Osteoblast (primary cell): ENCODE data around the gene RPUSD1. TPM values are rescaled to one million over a fixed set of nuclear protein-coding genes. Genes with fewer than 3 reads are reported as not detected.
"Not testable (repeated sequence)": the region's sequence is repeated elsewhere in the genome, so short reads cannot be mapped to it uniquely, and the experiment has no call there.

Experiments used
- DNase-seq: peaks from one replicate; pipeline ENCODE4 v3.0.0; 2011; ENCODE audit warnings: low spot score, mixed read lengths; ENCODE audit not compliant: insufficient read length; ENCODE audit errors: missing footprints
- H2AFZ ChIP-seq: 2 replicates; pipeline ENCODE4 v1.6.0; 2011; ENCODE audit warnings: mild to moderate bottlenecking, low read length
- H3K27ac ChIP-seq: 2 replicates; pipeline ENCODE4 v1.5.1; 2011; ENCODE audit warnings: mild to moderate bottlenecking, low read depth, low read length, moderate library complexity
- H3K27me3 ChIP-seq: 2 replicates; pipeline ENCODE4 v1.6.0; 2012; ENCODE audit warnings: mild to moderate bottlenecking, control low read depth, inconsistent platforms, low read length, moderate library complexity; ENCODE audit not compliant: insufficient read depth
- H3K36me3 ChIP-seq: 2 replicates; pipeline ENCODE4 v1.5.1; 2011; ENCODE audit warnings: mild to moderate bottlenecking, low read length, control low read depth, moderate library complexity; ENCODE audit not compliant: insufficient read depth
- H3K4me1 ChIP-seq: 2 replicates; pipeline ENCODE4 v1.5.1; 2011; ENCODE audit warnings: mild to moderate bottlenecking, low read length, control low read depth, moderate library complexity; ENCODE audit not compliant: insufficient read depth
- H3K4me2 ChIP-seq: 2 replicates; pipeline ENCODE4 v1.6.0; 2011; ENCODE audit warnings: mild to moderate bottlenecking, low read length; ENCODE audit not compliant: insufficient read depth
- H3K4me3 ChIP-seq: fragments of 200-600 bp; sonication (generic); 3 replicates; pipeline ENCODE4 v1.5.1; 2012; ENCODE audit warnings: mild to moderate bottlenecking, low read length, inconsistent platforms; ENCODE audit not compliant: insufficient read depth
- H3K79me2 ChIP-seq: 2 replicates; pipeline ENCODE4 v1.6.0; 2012; ENCODE audit warnings: mild to moderate bottlenecking, low read length, control low read depth, inconsistent platforms; ENCODE audit not compliant: insufficient read depth
- H3K9me3 ChIP-seq: 2 replicates; pipeline ENCODE4 v1.5.1; 2011; ENCODE audit warnings: low read depth, low read length, control low read depth
- H4K20me1 ChIP-seq: 2 replicates; pipeline ENCODE4 v1.6.0; 2012; ENCODE audit warnings: mild to moderate bottlenecking, low read length, control low read depth; ENCODE audit not compliant: insufficient read depth
- total RNA-seq: library from RNA; depleted of rRNA; stranded (reverse); fragments of >200 nt; gene quantifications from 2 replicates; pipeline ENCODE4 v1.2.3, GENCODE V29; 2012
- TF ChIP-seq, protein P1 (sequence below): IDR thresholded peaks from 2 replicates; pipeline ENCODE4 v1.5.1; 2011; ENCODE audit warnings: mild to moderate bottlenecking, low read depth, low read length, moderate library complexity; ENCODE audit errors: extremely low read depth

The RPUSD1 gene
- total RNA-seq, 1 donor: 28.2 TPM

DNA sequence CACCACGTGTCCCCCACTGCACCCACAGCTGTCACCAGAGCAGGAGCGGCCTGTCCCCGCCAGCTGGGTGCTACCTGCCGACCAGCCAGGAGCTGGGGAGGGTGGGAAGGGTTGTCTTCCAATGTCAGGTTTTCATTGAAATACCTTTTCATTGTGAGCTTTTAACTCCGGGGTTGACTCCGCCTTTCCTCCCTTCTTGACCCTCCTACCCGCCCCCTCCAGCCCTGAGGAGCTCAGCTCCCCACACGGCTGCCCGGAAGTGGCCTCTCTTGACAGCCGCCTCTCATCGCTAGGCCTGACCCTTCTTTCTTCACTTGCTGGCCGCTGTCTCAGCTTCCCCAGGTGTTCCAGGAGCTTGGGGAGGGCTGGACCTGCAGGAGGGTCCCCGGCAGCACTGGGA, 33.6 kb upstream of the RPUSD1 start:
- Histone ChIP-seq H3K4me2 (no peak overlapping the region), H3K9me3 (no peaks in the 10 kb centered on the region)

DNA sequence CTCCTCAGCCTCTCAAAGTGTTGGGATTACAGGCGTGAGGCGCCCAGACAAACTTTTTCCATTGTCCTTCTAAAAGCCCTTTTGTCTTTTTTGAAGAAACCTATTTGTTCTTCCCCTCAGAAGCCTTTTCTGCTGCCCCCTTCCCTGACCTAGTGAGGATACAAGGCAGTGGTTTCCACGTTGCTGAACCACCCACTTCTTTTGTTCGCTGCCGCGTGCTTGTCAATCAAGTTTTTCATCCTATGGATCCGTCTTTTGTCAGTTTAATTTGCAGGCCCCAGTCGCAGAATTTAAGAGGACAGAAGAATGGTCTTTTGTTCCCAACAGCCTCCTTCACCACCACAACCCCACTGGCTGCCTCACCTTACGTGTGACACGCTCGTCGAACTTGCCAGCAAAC, 32.6 kb upstream of the RPUSD1 start:
- TF ChIP-seq, protein P1, sequence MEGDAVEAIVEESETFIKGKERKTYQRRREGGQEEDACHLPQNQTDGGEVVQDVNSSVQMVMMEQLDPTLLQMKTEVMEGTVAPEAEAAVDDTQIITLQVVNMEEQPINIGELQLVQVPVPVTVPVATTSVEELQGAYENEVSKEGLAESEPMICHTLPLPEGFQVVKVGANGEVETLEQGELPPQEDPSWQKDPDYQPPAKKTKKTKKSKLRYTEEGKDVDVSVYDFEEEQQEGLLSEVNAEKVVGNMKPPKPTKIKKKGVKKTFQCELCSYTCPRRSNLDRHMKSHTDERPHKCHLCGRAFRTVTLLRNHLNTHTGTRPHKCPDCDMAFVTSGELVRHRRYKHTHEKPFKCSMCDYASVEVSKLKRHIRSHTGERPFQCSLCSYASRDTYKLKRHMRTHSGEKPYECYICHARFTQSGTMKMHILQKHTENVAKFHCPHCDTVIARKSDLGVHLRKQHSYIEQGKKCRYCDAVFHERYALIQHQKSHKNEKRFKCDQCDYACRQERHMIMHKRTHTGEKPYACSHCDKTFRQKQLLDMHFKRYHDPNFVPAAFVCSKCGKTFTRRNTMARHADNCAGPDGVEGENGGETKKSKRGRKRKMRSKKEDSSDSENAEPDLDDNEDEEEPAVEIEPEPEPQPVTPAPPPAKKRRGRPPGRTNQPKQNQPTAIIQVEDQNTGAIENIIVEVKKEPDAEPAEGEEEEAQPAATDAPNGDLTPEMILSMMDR: no peak
- DNase-seq: no peak
- no peaks in the 10 kb centered on the region for H3K9me3 ChIP-seq
- H2AFZ ChIP-seq: no peak overlapping the region
- no peaks in the 10 kb centered on the region for H3K79me2 ChIP-seq
- H3K4me1 ChIP-seq: peaks cover 8% of the 10 kb centered on the region
- no peak overlapping the region for H3K27ac ChIP-seq
- H3K27me3 ChIP-seq: peaks cover 39% of the 10 kb centered on the region
- no peaks in the 10 kb centered on the region for H3K36me3 ChIP-seq
- no peak overlapping the region for H3K4me3 ChIP-seq
- no peak overlapping the region for H3K4me2 ChIP-seq
- no peaks in the 10 kb centered on the region for H4K20me1 ChIP-seq

More for the DNA sequence above, 33.6 kb upstream of the RPUSD1 start:
- Histone ChIP-seq H3K36me3 (no peaks in the 10 kb centered on the region), H3K4me1 (peaks cover 10% of the 10 kb centered on the region), H3K27ac (no peak overlapping the region), H2AFZ (no peak overlapping the region), H3K27me3 (peaks cover 40% of the 10 kb centered on the region), H3K4me3 (no peak overlapping the region), H4K20me1 (no peaks in the 10 kb centered on the region), H3K79me2 (no peaks in the 10 kb centered on the region)
- no peak for DNase-seq
- TF ChIP-seq, protein P1: no peak

DNA sequence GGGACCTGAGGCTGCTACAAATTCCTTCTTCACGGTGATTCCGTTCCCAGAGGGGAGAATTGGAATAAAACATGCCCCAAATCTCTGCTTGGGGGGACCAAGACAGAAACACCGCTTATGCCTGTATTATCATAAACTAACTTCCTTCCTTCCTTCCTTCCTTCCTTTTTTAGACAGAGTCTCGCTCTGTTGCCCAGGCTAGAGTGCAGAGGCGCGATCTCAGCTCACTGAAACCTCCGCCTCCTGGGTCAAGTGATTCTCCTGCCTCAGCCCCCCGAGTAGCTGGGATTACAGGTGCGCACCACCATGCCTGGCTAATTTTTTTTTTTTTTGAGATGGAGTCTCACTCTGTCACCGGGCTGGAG, 31.8 kb upstream of the RPUSD1 start:
- not testable (repeated sequence) for H3K27ac ChIP-seq, H3K4me1 ChIP-seq, H3K79me2 ChIP-seq, DNase-seq, H2AFZ ChIP-seq, H3K4me3 ChIP-seq, H4K20me1 ChIP-seq, H3K4me2 ChIP-seq, H3K9me3 ChIP-seq, H3K36me3 ChIP-seq
- peaks cover 33% of the 10 kb centered on the region for H3K27me3 ChIP-seq

DNA sequence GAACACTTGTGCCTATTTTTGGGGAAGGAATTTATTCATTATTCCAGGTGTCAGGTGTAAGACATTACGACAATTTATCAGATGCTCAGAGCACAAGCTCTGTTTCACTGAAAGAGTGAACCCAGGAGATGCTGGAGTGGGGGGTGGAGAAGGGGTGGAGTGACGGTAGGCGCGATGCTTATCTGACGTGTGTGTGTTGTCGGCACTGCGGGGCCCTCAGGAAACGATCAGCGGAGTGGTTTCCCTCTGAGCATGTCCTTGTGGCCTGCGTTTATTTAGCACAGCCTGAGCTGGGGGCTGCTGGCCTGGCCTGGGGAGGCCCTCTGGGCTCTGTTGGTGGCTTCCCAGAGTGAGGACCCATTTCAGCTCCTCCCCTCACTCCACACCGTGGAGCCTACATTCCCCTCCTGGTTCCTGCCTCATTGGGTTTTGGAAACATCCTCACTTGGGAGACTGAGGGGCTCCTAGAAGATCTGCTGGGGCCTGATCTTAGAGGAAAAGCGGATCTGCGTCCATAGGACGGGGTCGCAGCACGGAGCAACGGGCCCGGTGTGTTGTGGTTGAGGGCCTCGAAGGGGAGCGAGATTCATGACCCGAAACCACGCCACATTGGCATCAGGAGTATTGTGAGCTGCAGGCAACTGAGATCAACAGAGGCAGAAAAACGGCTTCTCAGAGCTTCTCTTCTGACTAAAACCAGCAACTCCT, 31.3 kb upstream of the RPUSD1 start:
- no peak for DNase-seq
- TF ChIP-seq, protein P1: no peak

More for the DNA sequence above, 31.3 kb upstream of the RPUSD1 start:
- H3K27me3 ChIP-seq: peaks cover 28% of the 10 kb centered on the region
- no peak overlapping the region for H2AFZ ChIP-seq
- no peak overlapping the region for H3K4me3 ChIP-seq
- no peaks in the 10 kb centered on the region for H3K9me3 ChIP-seq
- no peak overlapping the region for H3K27ac ChIP-seq
- no peaks in the 10 kb centered on the region for H3K4me1 ChIP-seq
- no peaks in the 10 kb centered on the region for H3K79me2 ChIP-seq
- H3K4me2 ChIP-seq: no peak overlapping the region
- H3K36me3 ChIP-seq: no peaks in the 10 kb centered on the region
- H4K20me1 ChIP-seq: no peaks in the 10 kb centered on the region
